SK-N-SH (cell line): ENCODE data around the gene BOD1L1. TPM values are rescaled to one million over a fixed set of nuclear protein-coding genes. Genes with fewer than 3 reads are reported as not detected.

Experiments
- CTCF ChIA-PET: fragments of 300-600, 350-600 bp; formaldehyde crosslinking; extraction: SDS; loops from one replicate; lab custom pipeline; 2021; lab: Yijun Ruan, JAX
- POLR2A ChIA-PET: fragments of 350-600 bp; sonication (Branson Sonifier 250); formaldehyde crosslinking; extraction: SDS; loops from one replicate; lab custom pipeline; 2020; ENCODE audit warnings: antibody characterized with exemption, inconsistent platforms; lab: Yijun Ruan, JAX
- DNase-seq: peaks from one replicate; pipeline ENCODE4 v3.0.0; 2012
- H2AFZ ChIP-seq: fragments of 200-600 bp; sonication (generic); 2 replicates; pipeline ENCODE4 v1.8.1; 2016; ENCODE audit warnings: antibody characterized with exemption, mild to moderate bottlenecking, low read depth
- H3F3A ChIP-seq: fragments of 200-600 bp; sonication (generic); replicated peaks from 2 replicates; pipeline ENCODE3; 2016; ENCODE audit warnings: antibody characterized with exemption, mild to moderate bottlenecking; ENCODE audit not compliant: insufficient read depth
- H3K27ac ChIP-seq, 2 experiments: fragments of 200-500 bp in 1 of 2; fragments of 200-600 bp in 1 of 2; sonication (Bioruptor generic) in 1 of 2; sonication (generic), shearing (Covaris generic) in 1 of 2; 2 replicates each; pipeline versions ENCODE4 v1.5.1 to v1.6.1; 2014 to 2016; ENCODE audit warnings: low read depth in 2 of 2, inconsistent platforms in 1 of 2, low read length in 1 of 2, mild to moderate bottlenecking in 1 of 2, mixed read lengths in 1 of 2
- H3K27me3 ChIP-seq: fragments of 200-600 bp; sonication (generic), shearing (Covaris generic); 2 replicates; pipeline ENCODE4 v1.6.1; 2016; ENCODE audit warnings: mixed run types; ENCODE audit not compliant: insufficient read depth
- H3K36me3 ChIP-seq, 2 experiments: fragments of 200-500 bp in 1 of 2; fragments of 200-600 bp in 1 of 2; sonication (Bioruptor generic) in 1 of 2; sonication (generic) in 1 of 2; replicated peaks in 1 of 2; 2 replicates each; pipeline versions ENCODE3 to v1.5.1; 2014 to 2016; ENCODE audit warnings: low read length in 1 of 2, mild to moderate bottlenecking in 1 of 2; ENCODE audit not compliant: insufficient read depth in 2 of 2, control insufficient read depth in 1 of 2
- H3K4me1 ChIP-seq, 2 experiments: fragments of 200-500 bp in 1 of 2; fragments of 200-600 bp in 1 of 2; sonication (Bioruptor generic) in 1 of 2; sonication (generic), shearing (Covaris generic) in 1 of 2; 2 replicates each; pipeline versions ENCODE4 v1.5.1 to v1.6.1; 2014 to 2016; ENCODE audit warnings: low read depth in 1 of 2, low read length in 1 of 2, mixed run types in 1 of 2; ENCODE audit not compliant: insufficient read depth in 2 of 2, control insufficient read depth in 1 of 2
- H3K4me2 ChIP-seq: fragments of 200-600 bp; sonication (generic), shearing (Covaris generic); 2 replicates; pipeline ENCODE4 v1.6.1; 2017; ENCODE audit warnings: mixed run types
- H3K4me3 ChIP-seq, 2 experiments: fragments of 200-500 bp in 1 of 2; fragments of 200-600 bp in 1 of 2; sonication (Bioruptor generic) in 1 of 2; sonication (generic), shearing (Covaris generic) in 1 of 2; 2 replicates each; pipeline versions ENCODE4 v1.5.1 to v1.8.1; 2014 to 2016; ENCODE audit warnings: low read depth in 2 of 2, inconsistent platforms in 1 of 2, low read length in 1 of 2, mild to moderate bottlenecking in 1 of 2, mixed read lengths in 1 of 2, moderate library complexity in 1 of 2
- H3K79me2 ChIP-seq: fragments of 200-600 bp; sonication (generic); 2 replicates; pipeline ENCODE4 v1.8.1; 2017; ENCODE audit warnings: mild to moderate bottlenecking; ENCODE audit not compliant: insufficient read depth
- H3K9ac ChIP-seq: fragments of 200-600 bp; sonication (generic); 2 replicates; pipeline ENCODE4 v1.6.1; 2017; ENCODE audit warnings: mixed run types
- H3K9me2 ChIP-seq: fragments of 200-600 bp; sonication (generic); 2 replicates; pipeline ENCODE4 v1.6.1; 2017; ENCODE audit warnings: mixed run types
- H3K9me3 ChIP-seq: fragments of 200-600 bp; sonication (generic); 2 replicates; pipeline ENCODE4 v1.6.1; 2017; ENCODE audit warnings: mixed run types, mild to moderate bottlenecking, moderate library complexity
- H4K20me1 ChIP-seq: fragments of 200-600 bp; sonication (generic); 2 replicates; pipeline ENCODE4 v1.6.1; 2017; ENCODE audit warnings: mild to moderate bottlenecking, mixed run types; ENCODE audit not compliant: insufficient read depth
- CHD2 ChIP-seq: fragments of 150-350 bp; IDR thresholded peaks from 2 replicates; pipeline ENCODE4 v1.6.1; 2018; ENCODE audit warnings: low read length; ENCODE audit not compliant: partially characterized antibody
- ELF1 ChIP-seq: IDR thresholded peaks from 2 replicates; pipeline ENCODE4 v1.4.0; 2012
- EP300 ChIP-seq, 2 experiments: IDR thresholded peaks; 2 replicates each; pipeline versions ENCODE4 v1.4.0 to v1.6.1; 2012; ENCODE audit warnings: borderline replicate concordance in 1 of 2, low read depth in 1 of 2, low read length in 1 of 2
- EZH2phosphoT487 ChIP-seq: fragments of 200-600 bp; sonication (generic); IDR thresholded peaks from 2 replicates; pipeline ENCODE4 v1.6.1; 2017; ENCODE audit warnings: low read depth, mixed run types, mild to moderate bottlenecking, antibody characterized with exemption, moderate library complexity, borderline replicate concordance
- FOSL2 ChIP-seq: IDR thresholded peaks from 2 replicates; pipeline ENCODE4 v1.4.0; 2012; ENCODE audit warnings: low read depth, mild to moderate bottlenecking, moderate library complexity, borderline replicate concordance
- FOXJ3 ChIP-seq: sonication (generic); formaldehyde crosslinking; IDR thresholded peaks from 2 replicates; pipeline ENCODE4 v1.5.1; 2020; ENCODE audit warnings: mild to moderate bottlenecking, missing genetic modification reagents
- FOXM1 ChIP-seq: IDR thresholded peaks from 2 replicates; pipeline ENCODE4 v1.4.0; 2012; ENCODE audit warnings: low read depth, mild to moderate bottlenecking
- GABPA ChIP-seq: IDR thresholded peaks from 2 replicates; pipeline ENCODE4 v1.4.0; 2012; ENCODE audit warnings: low read depth, mild to moderate bottlenecking
- GATA2 ChIP-seq: sonication (generic); formaldehyde crosslinking; IDR thresholded peaks from 2 replicates; pipeline ENCODE4 v1.5.0; 2020; ENCODE audit warnings: mild to moderate bottlenecking, missing genetic modification reagents
- JUND ChIP-seq: IDR thresholded peaks from 2 replicates; pipeline ENCODE4 v1.4.0; 2012
- MEF2A ChIP-seq: IDR thresholded peaks from 2 replicates; pipeline ENCODE4 v1.4.0; 2012; ENCODE audit warnings: low read depth, borderline replicate concordance
- MXI1 ChIP-seq: IDR thresholded peaks from 2 replicates; pipeline ENCODE4 v1.6.1; 2012; ENCODE audit warnings: mild to moderate bottlenecking, low read depth, low read length, improper control_type of control experiment
- NFIC ChIP-seq: IDR thresholded peaks from 2 replicates; pipeline ENCODE4 v1.4.0; 2012; ENCODE audit warnings: borderline replicate concordance
- NRF1 ChIP-seq: IDR thresholded peaks from 2 replicates; pipeline ENCODE4 v1.6.1; 2012; ENCODE audit warnings: low read depth, mild to moderate bottlenecking, low read length
- RAD21 ChIP-seq: IDR thresholded peaks from 2 replicates; pipeline ENCODE4 v1.6.1; 2012; ENCODE audit warnings: mild to moderate bottlenecking, low read length
- RCOR1 ChIP-seq: fragments of 150-350 bp; IDR thresholded peaks from 2 replicates; pipeline ENCODE4 v1.6.1; 2017; ENCODE audit warnings: antibody characterized with exemption, low read length
- RFX5 ChIP-seq: IDR thresholded peaks from 2 replicates; pipeline ENCODE4 v1.6.1; 2012; ENCODE audit warnings: mild to moderate bottlenecking, improper control_type of control experiment, low read length
- RXRA ChIP-seq: IDR thresholded peaks from 2 replicates; pipeline ENCODE4 v1.4.0; 2012; ENCODE audit warnings: low read depth, mild to moderate bottlenecking, borderline replicate concordance
- SIN3A ChIP-seq: IDR thresholded peaks from 2 replicates; pipeline ENCODE4 v1.6.1; 2012; ENCODE audit warnings: low read depth, mild to moderate bottlenecking, low read length, moderate library complexity, borderline replicate concordance
- TAF1 ChIP-seq: IDR thresholded peaks from 2 replicates; pipeline ENCODE4 v1.6.1; 2012; ENCODE audit warnings: low read depth, mild to moderate bottlenecking, low read length, moderate library complexity, borderline replicate concordance
- TCF12 ChIP-seq: IDR thresholded peaks from 2 replicates; pipeline ENCODE4 v1.4.0; 2012
- TEAD4 ChIP-seq: IDR thresholded peaks from 2 replicates; pipeline ENCODE4 v1.4.0; 2012; ENCODE audit warnings: mild to moderate bottlenecking, borderline replicate concordance; ENCODE audit not compliant: insufficient read depth
- YY1 ChIP-seq: IDR thresholded peaks from 2 replicates; pipeline ENCODE4 v1.4.0; 2012; ENCODE audit warnings: low read depth, mild to moderate bottlenecking
- WGBS: methylation state at CpG from one replicate; pipeline ENCODE4 v1.1.6; 2017; ENCODE audit warnings: low lambda C conversion rate; 5-methylcytosine and 5-hydroxymethylcytosine counted together
- polyA plus RNA-seq, 3 experiments: library from polyadenylated mRNA; depleted of rRNA; stranded (reverse); fragments of >200 nt; gene quantifications; 2 replicates each; pipeline ENCODE4 v1.2.3, GENCODE V29; 2012
- TF ChIP-seq, protein P1 (sequence below): IDR thresholded peaks from 2 replicates; pipeline ENCODE4 v1.4.0; 2012; ENCODE audit warnings: low read depth, borderline replicate concordance
- TF ChIP-seq, protein P2 (sequence below): IDR thresholded peaks from 2 replicates; pipeline ENCODE4 v1.6.1; 2012; ENCODE audit warnings: mild to moderate bottlenecking, low read depth, low read length, moderate library complexity
- TF ChIP-seq, protein P3 (sequence below): fragments of 200-600 bp; sonication (generic); IDR thresholded peaks from 2 replicates; pipeline ENCODE4 v1.6.1; 2017; ENCODE audit warnings: antibody characterized with exemption, mild to moderate bottlenecking, moderate library complexity
- TF ChIP-seq, protein P4 (sequence below): fragments of 150-350 bp; IDR thresholded peaks from 2 replicates; pipeline ENCODE4 v1.6.1; 2016; ENCODE audit warnings: mild to moderate bottlenecking, low read depth, low read length

The BOD1L1 gene
- polyA plus RNA-seq, 1 of the 3 experiments (the other 2 are of a cell fraction): 12.5 TPM

DNA sequence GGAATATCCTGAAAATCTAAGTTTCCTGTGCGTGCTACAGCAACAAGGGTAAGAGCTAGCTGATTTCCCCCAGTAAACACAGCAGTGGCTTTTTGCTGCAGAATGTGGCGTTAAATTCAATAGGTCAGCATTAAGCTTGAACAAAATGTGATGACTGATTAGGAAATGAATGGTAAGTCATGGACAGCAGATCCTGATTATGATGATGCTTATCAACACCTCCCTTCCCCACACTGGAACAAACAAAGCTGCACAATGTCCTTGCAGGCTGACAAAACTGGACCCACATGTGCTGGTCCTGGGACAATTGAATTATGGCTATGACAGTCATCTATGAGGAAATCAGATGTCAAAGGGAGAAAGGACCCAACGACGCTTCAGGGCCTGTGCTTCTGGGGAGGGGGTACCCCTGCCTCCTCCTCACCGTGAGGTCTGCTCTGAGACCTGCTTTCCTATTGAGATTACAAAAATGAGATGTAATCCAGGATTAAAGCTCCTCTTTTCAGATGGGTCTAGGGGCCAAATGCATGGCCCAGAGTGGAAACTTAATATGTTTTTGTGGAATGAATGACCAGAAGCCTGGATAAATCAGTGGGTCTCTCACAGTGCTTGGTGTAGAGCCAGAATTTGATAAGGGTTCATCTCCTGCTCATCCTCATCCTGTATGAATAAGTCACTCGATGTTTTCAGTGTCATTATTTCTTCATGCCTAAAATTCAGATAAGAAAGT lies 32.0 kb upstream of the BOD1L1 start:
- H3K9me3 ChIP-seq: no peaks in the 10 kb centered on the region
- H3K27ac ChIP-seq: peak overlapping the region in 1 of 2 experiments; percentile 81; a peak in 2 of 4 replicates
- H4K20me1 ChIP-seq: no peaks in the 10 kb centered on the region
- H3F3A ChIP-seq: no peaks in the 10 kb centered on the region
- ChIA-PET CTCF (interaction anchor here (0.8 to 1.6 kb wide), 5 partner anchors 9 to 1820 kb away, joined by 3 to 6 read pairs (median 3); no protein-coding TSS in a partner anchor), POLR2A (no interaction called here)
- H3K4me1 ChIP-seq: peaks cover 0 to 10% of the 10 kb centered on the region in 2 experiments; a peak in 2 of 4 replicates
- H3K9me2 ChIP-seq: no peaks in the 10 kb centered on the region
- H3K36me3 ChIP-seq: no peaks in the 10 kb centered on the region
- no peak overlapping the region for H2AFZ ChIP-seq
- WGBS: 47% methylated on average over 6 of the region's 6 CpGs
- DNase-seq: peak; percentile 79
- H3K79me2 ChIP-seq: no peaks in the 10 kb centered on the region
- H3K9ac ChIP-seq: no peak overlapping the region
- no peak overlapping the region for H3K4me2 ChIP-seq
- H3K4me3 ChIP-seq: no peak overlapping the region
- H3K27me3 ChIP-seq: no peaks in the 10 kb centered on the region
- TF ChIP-seq YY1 (no peak), GATA2 (CRISPR knock-in tag) (peak; percentile 100), GABPA (no peak), NFIC (no peak), EP300 (IDR thresholded peaks at IDR 0.05; ENCODE audit: borderline replicate concordance in 1 of 2, low read depth in 1 of 2, low read length in 1 of 2) (peak in 1 of 2 experiments; percentile 97; a peak in 2 of 4 replicates), ELF1 (no peak), CHD2 (peak; percentile 79), SIN3A (no peak), RFX5 (no peak), FOXJ3 (CRISPR knock-in tag) (peak; percentile 97), TAF1 (no peak), FOSL2 (no peak), FOXM1 (no peak), NRF1 (no peak), RCOR1 (peak; percentile 85; the same call in 1 of the 2 replicates), MXI1 (peak; percentile 62; the same call in 1 of the 2 replicates), JUND (no peak), TCF12 (peak; percentile 60), TEAD4 (no peak), MEF2A (no peak), EZH2phosphoT487 (no peak), RAD21 (peak; percentile 24), RXRA (no peak)
- TF ChIP-seq, protein P1, sequence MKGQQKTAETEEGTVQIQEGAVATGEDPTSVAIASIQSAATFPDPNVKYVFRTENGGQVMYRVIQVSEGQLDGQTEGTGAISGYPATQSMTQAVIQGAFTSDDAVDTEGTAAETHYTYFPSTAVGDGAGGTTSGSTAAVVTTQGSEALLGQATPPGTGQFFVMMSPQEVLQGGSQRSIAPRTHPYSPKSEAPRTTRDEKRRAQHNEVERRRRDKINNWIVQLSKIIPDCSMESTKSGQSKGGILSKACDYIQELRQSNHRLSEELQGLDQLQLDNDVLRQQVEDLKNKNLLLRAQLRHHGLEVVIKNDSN: no peak
- TF ChIP-seq, protein P2, sequence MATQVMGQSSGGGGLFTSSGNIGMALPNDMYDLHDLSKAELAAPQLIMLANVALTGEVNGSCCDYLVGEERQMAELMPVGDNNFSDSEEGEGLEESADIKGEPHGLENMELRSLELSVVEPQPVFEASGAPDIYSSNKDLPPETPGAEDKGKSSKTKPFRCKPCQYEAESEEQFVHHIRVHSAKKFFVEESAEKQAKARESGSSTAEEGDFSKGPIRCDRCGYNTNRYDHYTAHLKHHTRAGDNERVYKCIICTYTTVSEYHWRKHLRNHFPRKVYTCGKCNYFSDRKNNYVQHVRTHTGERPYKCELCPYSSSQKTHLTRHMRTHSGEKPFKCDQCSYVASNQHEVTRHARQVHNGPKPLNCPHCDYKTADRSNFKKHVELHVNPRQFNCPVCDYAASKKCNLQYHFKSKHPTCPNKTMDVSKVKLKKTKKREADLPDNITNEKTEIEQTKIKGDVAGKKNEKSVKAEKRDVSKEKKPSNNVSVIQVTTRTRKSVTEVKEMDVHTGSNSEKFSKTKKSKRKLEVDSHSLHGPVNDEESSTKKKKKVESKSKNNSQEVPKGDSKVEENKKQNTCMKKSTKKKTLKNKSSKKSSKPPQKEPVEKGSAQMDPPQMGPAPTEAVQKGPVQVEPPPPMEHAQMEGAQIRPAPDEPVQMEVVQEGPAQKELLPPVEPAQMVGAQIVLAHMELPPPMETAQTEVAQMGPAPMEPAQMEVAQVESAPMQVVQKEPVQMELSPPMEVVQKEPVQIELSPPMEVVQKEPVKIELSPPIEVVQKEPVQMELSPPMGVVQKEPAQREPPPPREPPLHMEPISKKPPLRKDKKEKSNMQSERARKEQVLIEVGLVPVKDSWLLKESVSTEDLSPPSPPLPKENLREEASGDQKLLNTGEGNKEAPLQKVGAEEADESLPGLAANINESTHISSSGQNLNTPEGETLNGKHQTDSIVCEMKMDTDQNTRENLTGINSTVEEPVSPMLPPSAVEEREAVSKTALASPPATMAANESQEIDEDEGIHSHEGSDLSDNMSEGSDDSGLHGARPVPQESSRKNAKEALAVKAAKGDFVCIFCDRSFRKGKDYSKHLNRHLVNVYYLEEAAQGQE: no peak
- TF ChIP-seq, protein P3, sequence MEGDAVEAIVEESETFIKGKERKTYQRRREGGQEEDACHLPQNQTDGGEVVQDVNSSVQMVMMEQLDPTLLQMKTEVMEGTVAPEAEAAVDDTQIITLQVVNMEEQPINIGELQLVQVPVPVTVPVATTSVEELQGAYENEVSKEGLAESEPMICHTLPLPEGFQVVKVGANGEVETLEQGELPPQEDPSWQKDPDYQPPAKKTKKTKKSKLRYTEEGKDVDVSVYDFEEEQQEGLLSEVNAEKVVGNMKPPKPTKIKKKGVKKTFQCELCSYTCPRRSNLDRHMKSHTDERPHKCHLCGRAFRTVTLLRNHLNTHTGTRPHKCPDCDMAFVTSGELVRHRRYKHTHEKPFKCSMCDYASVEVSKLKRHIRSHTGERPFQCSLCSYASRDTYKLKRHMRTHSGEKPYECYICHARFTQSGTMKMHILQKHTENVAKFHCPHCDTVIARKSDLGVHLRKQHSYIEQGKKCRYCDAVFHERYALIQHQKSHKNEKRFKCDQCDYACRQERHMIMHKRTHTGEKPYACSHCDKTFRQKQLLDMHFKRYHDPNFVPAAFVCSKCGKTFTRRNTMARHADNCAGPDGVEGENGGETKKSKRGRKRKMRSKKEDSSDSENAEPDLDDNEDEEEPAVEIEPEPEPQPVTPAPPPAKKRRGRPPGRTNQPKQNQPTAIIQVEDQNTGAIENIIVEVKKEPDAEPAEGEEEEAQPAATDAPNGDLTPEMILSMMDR: no peak
- TF ChIP-seq, protein P4, sequence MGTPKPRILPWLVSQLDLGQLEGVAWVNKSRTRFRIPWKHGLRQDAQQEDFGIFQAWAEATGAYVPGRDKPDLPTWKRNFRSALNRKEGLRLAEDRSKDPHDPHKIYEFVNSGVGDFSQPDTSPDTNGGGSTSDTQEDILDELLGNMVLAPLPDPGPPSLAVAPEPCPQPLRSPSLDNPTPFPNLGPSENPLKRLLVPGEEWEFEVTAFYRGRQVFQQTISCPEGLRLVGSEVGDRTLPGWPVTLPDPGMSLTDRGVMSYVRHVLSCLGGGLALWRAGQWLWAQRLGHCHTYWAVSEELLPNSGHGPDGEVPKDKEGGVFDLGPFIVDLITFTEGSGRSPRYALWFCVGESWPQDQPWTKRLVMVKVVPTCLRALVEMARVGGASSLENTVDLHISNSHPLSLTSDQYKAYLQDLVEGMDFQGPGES: no peak
